Urothelium cell line (cell line): ENCODE data around the gene EMC8.
A peak's percentile ranks its signal among the peaks of the same experiment; 100 is the strongest.

Source experiments
- DNase-seq: peaks from one replicate; pipeline ENCODE4 v3.0.0; 2011; ENCODE audit warnings: low spot score, mixed read lengths
- FAIRE-seq: peaks from 2 replicates; lab custom pipeline; 2011; peaks lifted over from hg19 to GRCh38; lab: Jason Lieb, UNC

The EMC8 gene

GRCh38 chr16:85759631-85760419 lies 39.5 kb downstream of the EMC8 start:
- no peak for FAIRE-seq
- no peak for DNase-seq

GRCh38 chr16:85759136-85759535 lies 40.2 kb downstream of the EMC8 start:
- FAIRE-seq = no peak
- DNase-seq = no peak

- DNase-seq (no peak), FAIRE-seq (no peak)
These were observed 42.0 kb downstream of the EMC8 start for GRCh38 chr16:85757341-85757822.

- DNase-seq = no peak
- no peak for FAIRE-seq
These were observed 43.2 kb downstream of the EMC8 start for GRCh38 chr16:85755929-85756768.

GRCh38 chr16:85754413-85754812 lies 44.9 kb downstream of the EMC8 start:
- DNase-seq = no peak
- FAIRE-seq = no peak

- FAIRE-seq (no peak), DNase-seq (no peak)
These were observed 45.4 kb downstream of the EMC8 start for GRCh38 chr16:85753976-85754375.

GRCh38 chr16:85753559-85753958 lies 45.8 kb downstream of the EMC8 start:
- DNase-seq (no peak), FAIRE-seq (no peak)

GRCh38 chr16:85752511-85753420 lies 46.6 kb downstream of the EMC8 start:
- DNase-seq = peak; percentile 26
- FAIRE-seq = no peak

GRCh38 chr16:85751698-85752501 lies 47.4 kb downstream of the EMC8 start:
- FAIRE-seq (no peak), DNase-seq (peak; percentile 39)

GRCh38 chr16:85750827-85751697 lies 48.3 kb downstream of the EMC8 start, which contains the start of gene C16orf74:
Gene C16orf74 (minus strand): TSS chr16:85751096. CDS start chr16:85735217, 15,879 bp downstream.
- DNase-seq = peak; percentile 88
- no peak for FAIRE-seq

- DNase-seq = peak; percentile 59
- FAIRE-seq = no peak
These were observed 49.1 kb downstream of the EMC8 start for GRCh38 chr16:85750146-85750826.

- DNase-seq (no peak), FAIRE-seq (no peak)
These were observed 49.6 kb downstream of the EMC8 start for GRCh38 chr16:85749771-85750145.

GRCh38 chr16:85746460-85747215 lies 52.7 kb downstream of the EMC8 start:
- DNase-seq = peak; percentile 69

GRCh38 chr16:85738923-85739715 lies 60.2 kb downstream of the EMC8 start:
- no peak for DNase-seq
- FAIRE-seq = no peak

More at GRCh38 chr16:85746460-85747215, 52.7 kb downstream of the EMC8 start:
- no peak for FAIRE-seq

- DNase-seq (no peak), FAIRE-seq (no peak)
These were observed 62.4 kb downstream of the EMC8 start for GRCh38 chr16:85736921-85737320.

- no peak for DNase-seq
- FAIRE-seq = no peak
These were observed 63.4 kb downstream of the EMC8 start for GRCh38 chr16:85735946-85736345.

- no peak for DNase-seq
- FAIRE-seq = no peak
These were observed 64.1 kb downstream of the EMC8 start for GRCh38 chr16:85735225-85735635.
